Coronary artery (tissue), 2 donors: ENCODE data around the gene ITGA3.

ENCODE experiments used
- DNase-seq: peaks from one replicate; pipeline ENCODE4 v3.0.0-alpha.2; 2017; ENCODE audit warnings: low spot score
- H3K27ac ChIP-seq, 2 donors: fragments of 200-600 bp; sonication (generic); one replicate each; pipeline ENCODE4 v1.5.1; 2016 to 2019
- H3K4me3 ChIP-seq: fragments of 200-600 bp; sonication (generic); 2 replicates; pipeline ENCODE4 v1.5.1; 2016; ENCODE audit warnings: mild to moderate bottlenecking, moderate library complexity
- TF ChIP-seq, protein P1 (sequence below): fragments of 200-600 bp; sonication (generic); IDR thresholded peaks from one replicate; pipeline ENCODE4 v1.5.1; 2019; ENCODE audit warnings: antibody characterized with exemption

The ITGA3 gene

DNA sequence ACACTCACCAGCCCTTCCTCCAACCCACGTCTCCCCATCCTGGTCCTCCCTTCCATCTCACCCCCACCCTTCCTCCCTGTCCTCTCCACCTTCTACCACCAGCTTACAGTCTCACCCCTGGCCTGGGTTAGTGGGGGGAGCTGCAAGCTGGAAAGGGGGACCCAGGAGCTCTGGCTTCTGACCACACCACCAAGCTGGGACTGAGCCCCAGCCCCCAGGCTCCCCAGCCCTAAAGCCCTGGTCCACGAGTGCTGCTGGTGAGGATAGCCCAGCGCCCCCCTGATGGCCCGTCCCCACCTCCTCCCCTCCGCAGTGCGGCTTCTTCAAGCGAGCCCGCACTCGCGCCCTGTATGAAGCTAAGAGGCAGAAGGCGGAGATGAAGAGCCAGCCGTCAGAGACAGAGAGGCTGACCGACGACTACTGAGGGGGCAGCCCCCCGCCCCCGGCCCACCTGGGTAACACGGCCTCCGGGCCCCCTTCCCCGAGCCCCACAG lies 32.0 kb downstream of the ITGA3 start:
- Histone ChIP-seq H3K4me3 (no peak overlapping the region), H3K27ac (peak overlapping the region; percentile 14 to 36)
- TF ChIP-seq, protein P1, sequence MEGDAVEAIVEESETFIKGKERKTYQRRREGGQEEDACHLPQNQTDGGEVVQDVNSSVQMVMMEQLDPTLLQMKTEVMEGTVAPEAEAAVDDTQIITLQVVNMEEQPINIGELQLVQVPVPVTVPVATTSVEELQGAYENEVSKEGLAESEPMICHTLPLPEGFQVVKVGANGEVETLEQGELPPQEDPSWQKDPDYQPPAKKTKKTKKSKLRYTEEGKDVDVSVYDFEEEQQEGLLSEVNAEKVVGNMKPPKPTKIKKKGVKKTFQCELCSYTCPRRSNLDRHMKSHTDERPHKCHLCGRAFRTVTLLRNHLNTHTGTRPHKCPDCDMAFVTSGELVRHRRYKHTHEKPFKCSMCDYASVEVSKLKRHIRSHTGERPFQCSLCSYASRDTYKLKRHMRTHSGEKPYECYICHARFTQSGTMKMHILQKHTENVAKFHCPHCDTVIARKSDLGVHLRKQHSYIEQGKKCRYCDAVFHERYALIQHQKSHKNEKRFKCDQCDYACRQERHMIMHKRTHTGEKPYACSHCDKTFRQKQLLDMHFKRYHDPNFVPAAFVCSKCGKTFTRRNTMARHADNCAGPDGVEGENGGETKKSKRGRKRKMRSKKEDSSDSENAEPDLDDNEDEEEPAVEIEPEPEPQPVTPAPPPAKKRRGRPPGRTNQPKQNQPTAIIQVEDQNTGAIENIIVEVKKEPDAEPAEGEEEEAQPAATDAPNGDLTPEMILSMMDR, result no peak
- DNase-seq, result no peak

DNA sequence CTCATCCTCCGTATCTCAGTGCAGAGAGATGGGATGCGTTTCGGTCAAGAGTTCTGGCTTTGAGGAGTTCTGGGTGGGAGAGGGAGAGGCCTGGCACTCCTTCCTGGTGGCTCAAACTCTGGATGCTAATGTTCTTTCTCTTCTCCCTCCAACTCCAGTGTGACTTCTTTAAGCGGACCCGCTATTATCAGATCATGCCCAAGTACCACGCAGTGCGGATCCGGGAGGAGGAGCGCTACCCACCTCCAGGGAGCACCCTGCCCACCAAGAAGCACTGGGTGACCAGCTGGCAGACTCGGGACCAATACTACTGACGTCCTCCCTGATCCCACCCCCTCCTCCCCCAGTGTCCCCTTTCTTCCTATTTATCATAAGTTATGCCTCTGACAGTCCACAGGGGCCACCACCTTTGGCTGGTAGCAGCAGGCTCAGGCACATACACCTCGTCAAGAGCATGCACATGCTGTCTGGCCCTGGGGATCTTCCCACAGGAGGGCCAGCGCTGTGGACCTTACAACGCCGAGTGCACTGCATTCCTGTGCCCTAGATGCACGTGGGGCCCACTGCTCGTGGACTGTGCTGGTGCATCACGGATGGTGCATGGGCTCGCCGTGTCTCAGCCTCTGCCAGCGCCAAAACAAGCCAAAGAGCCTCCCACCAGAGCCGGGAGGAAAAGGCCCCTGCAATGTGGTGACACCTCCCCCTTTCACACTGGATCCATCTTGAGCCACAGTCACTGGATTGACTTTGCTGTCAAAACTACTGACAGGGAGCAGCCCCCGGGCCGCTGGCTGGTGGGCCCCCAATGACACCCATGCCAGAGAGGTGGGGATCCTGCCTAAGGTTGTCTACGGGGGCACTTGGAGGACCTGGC lies 33.3 kb downstream of the ITGA3 start:
- no peak for DNase-seq
- Histone ChIP-seq H3K27ac (no peak overlapping the region), H3K4me3 (no peak overlapping the region)
- TF ChIP-seq, protein P1, result no peak

DNA sequence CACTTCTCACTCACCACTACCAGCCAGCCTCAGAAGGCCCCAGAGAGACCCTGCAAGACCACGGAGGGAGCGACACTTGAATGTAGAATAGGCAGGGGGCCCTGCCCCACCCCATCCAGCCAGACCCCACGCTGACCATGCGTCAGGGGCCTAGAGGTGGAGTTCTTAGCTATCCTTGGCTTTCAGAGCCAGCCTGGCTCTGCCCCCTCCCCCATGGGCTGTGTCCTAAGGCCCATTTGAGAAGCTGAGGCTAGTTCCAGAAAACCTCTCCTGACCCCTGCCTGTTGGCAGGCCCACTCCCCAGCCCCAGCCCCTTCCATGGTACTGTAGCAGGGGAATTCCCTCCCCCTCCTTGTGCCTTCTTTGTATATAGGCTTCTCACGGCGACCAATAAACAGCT lies 34.2 kb downstream of the ITGA3 start:
- Histone ChIP-seq H3K27ac (peak overlapping the region in 1 of 2 donors; percentile 25), H3K4me3 (no peak overlapping the region)
- TF ChIP-seq, protein P1, result no peak
- no peak for DNase-seq

DNA sequence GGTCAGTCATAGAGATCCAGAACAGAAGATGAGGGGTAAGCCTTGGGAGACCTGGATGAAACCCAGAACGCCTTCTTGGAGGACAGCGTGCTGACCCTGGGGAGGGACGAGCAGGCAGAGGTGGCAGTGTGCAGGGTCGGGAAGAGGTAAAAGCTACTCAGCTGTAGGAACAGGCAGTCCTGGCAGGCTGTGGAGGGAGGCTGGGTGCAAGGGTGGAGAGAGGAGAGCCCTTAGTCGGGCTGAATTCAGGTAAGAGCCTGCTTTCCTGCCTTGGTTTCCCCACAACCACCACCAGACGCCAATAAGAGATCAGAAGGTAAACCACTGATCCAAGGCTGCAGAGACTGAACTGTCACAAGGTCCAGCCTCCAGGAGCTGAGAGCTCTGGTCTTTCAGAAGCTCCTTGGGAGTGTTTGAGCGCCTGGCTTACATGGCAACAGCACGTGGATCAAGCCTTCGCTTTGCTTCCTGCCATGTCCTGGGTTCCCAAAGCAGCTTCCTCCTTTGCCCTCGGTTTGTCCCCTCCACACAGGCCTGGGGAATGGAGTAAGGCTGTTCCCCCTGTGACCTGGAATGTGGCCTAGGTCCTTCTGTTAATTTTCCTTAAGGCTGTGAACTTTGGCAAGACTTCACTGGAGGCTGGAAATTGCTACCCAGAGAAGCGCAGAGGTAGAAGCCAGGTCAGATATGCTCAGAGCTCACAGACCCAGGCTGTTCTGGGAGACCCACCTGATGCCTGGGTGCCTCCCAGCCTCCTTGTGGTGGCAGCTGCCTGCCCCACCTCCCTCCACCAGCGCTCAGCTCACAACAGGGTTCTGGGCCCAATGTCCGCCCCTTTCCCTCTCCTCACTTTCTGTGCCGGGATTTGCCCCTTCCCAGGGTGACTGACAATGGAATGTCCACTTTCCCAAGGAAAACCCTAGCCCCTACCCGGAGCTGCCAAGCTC lies 35.3 kb downstream of the ITGA3 start:
- peak overlapping the region; percentile 10 to 17 for H3K27ac ChIP-seq
- no peak overlapping the region for H3K4me3 ChIP-seq
- TF ChIP-seq, protein P1, result no peak
- DNase-seq, result no peak

DNA sequence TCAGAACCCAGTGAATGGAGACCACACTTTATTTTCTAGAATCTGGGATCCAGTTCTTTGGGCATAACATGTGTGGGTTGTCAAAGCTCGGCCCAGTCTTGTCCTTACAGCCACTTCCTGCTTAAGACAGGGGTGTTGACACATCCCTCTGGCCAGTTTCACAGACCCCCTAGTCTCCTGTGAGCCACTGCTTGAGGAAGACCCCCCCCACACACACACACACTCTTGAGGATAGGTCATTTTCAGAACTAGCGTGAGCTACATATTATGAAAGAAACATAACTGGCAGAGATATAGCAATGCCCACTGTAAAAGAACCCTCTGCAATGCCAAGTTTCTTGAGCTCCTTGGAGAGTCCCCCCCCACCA lies 36.0 kb downstream of the ITGA3 start:
- no peak for DNase-seq
- H3K4me3 ChIP-seq, result no peak overlapping the region
- TF ChIP-seq, protein P1, result no peak
- H3K27ac ChIP-seq, result peak overlapping the region in 1 of 2 donors; percentile 17

DNA sequence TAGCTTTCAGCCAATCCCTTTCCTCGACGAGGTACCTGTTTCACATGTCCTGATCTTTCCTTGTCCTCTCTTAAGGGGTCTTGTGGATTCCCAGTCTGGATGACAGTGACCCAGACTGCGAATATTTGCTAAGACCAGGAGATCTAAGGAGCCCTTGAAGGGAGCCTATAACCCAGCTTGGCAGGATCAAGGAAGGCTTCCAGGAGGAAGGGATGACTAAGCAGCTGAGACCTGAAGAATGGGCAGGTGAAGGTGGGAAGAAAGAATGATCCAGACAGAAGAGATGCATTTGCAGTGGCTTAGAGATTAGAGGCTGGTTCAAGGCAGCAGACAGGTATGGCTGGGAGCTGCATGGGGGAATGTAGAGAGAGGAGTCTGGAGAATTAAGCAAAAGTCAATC lies 37.3 kb downstream of the ITGA3 start:
- no peak for DNase-seq
- H3K27ac ChIP-seq, result no peak overlapping the region
- TF ChIP-seq, protein P1, result no peak
- no peak overlapping the region for H3K4me3 ChIP-seq
